K562 (cell line): ENCODE measurements around the gene SUCO. TPM values are rescaled to one million over a fixed set of nuclear protein-coding genes. Genes with fewer than 3 reads are reported as not detected.

Experiments used
- ATAC-seq: fragments of 200-7000 bp; cut with Tn5 transposase; 3 replicates; pipeline ENCODE4 v1.9.1; 2020; ENCODE audit warnings: moderate library complexity
- BruUV-seq: library from RNA; stranded (reverse); fragments of 400-500 nt; replicated peaks from 2 replicates; lab custom pipeline; 2021; lab: Mats Ljungman, UMichigan
- CTCF ChIA-PET: fragments of 300-600 bp; formaldehyde crosslinking; extraction: SDS; loops from one replicate; lab custom pipeline; 2021; ENCODE audit warnings: low intra/inter-chr PET ratio; lab: Yijun Ruan, JAX
- POLR2A ChIA-PET: fragments of 300-600, 350-650 bp; sonication (Branson Sonifier 250); formaldehyde crosslinking; extraction: SDS; loops from one replicate; lab custom pipeline; 2021; ENCODE audit warnings: antibody characterized with exemption, inconsistent platforms; lab: Yijun Ruan, JAX
- DNase-seq, 4 experiments: peaks; one replicate each; pipeline versions ENCODE4 v3.0.0 to v3.0.0-alpha.2; 2011 to 2018; ENCODE audit warnings: low spot score in 3 of 4, mixed read lengths in 3 of 4; ENCODE audit errors: extremely low read depth in 1 of 4
- FAIRE-seq: peaks from 2 replicates; lab custom pipeline; 2011; peaks lifted over from hg19 to GRCh38; lab: Jason Lieb, UNC
- H2AFZ ChIP-seq: 2 replicates; pipeline ENCODE4 v1.6.0; 2011; ENCODE audit warnings: low read depth, low read length, control low read depth, inconsistent platforms
- H3K27ac ChIP-seq: fragments of 200-600 bp; 3 replicates; pipeline ENCODE4 v1.8.0; 2011; ENCODE audit warnings: low read depth, mild to moderate bottlenecking, control low read depth, inconsistent platforms, low read length, moderate library complexity, mixed read lengths; ENCODE audit errors: extremely low read depth
- H3K27me3 ChIP-seq, 2 experiments: fragments of 300-600 bp in 1 of 2; 2 replicates in 1 of 2; 3 replicates in 1 of 2; pipeline versions ENCODE4 v1.6.0 to v1.8.0; 2011; ENCODE audit warnings: inconsistent platforms in 2 of 2, low read length in 2 of 2, mild to moderate bottlenecking in 1 of 2, mixed read lengths in 1 of 2, moderate library complexity in 1 of 2; ENCODE audit not compliant: control insufficient read depth in 2 of 2, insufficient read depth in 2 of 2
- H3K36me3 ChIP-seq: fragments of 300-600 bp; 3 replicates; pipeline ENCODE4 v1.8.0; 2011; ENCODE audit warnings: mild to moderate bottlenecking, low read length, inconsistent platforms; ENCODE audit not compliant: control insufficient read depth, insufficient read depth
- H3K4me1 ChIP-seq, 2 experiments: fragments of 200-600 bp in 1 of 2; replicated peaks in 1 of 2; 2 replicates in 1 of 2; 3 replicates in 1 of 2; pipeline versions ENCODE4 v1.5.1 to v1.8.0; 2011; ENCODE audit warnings: inconsistent platforms in 2 of 2, low read length in 2 of 2, mild to moderate bottlenecking in 1 of 2, mixed read lengths in 1 of 2, moderate library complexity in 1 of 2; ENCODE audit not compliant: control insufficient read depth in 2 of 2, insufficient read depth in 2 of 2
- H3K4me2 ChIP-seq: 2 replicates; pipeline ENCODE4 v1.6.1; 2011; ENCODE audit warnings: low read length, control low read depth, inconsistent platforms, mixed read lengths; ENCODE audit not compliant: insufficient read depth
- H3K4me3 ChIP-seq: fragments of 200-600 bp; sonication (generic), shearing (Covaris generic); 2 replicates; pipeline ENCODE4 v1.5.1; 2016; ENCODE audit warnings: control low read depth, inconsistent platforms
- H3K79me2 ChIP-seq: fragments of 200-600 bp; 3 replicates; pipeline ENCODE4 v1.8.0; 2011; ENCODE audit warnings: low read length, inconsistent platforms; ENCODE audit not compliant: control insufficient read depth, insufficient read depth
- H3K9ac ChIP-seq, 2 experiments: 2 replicates each; pipeline versions ENCODE4 v1.6.0 to v1.6.1; 2011; ENCODE audit warnings: low read depth in 2 of 2, low read length in 2 of 2, control low read depth in 1 of 2, inconsistent platforms in 1 of 2, mild to moderate bottlenecking in 1 of 2, mixed read lengths in 1 of 2; ENCODE audit not compliant: insufficient read depth in 1 of 2
- H3K9me1 ChIP-seq: one replicate; pipeline ENCODE4 v1.6.0; 2011; ENCODE audit warnings: inconsistent platforms, mild to moderate bottlenecking, low read length, moderate library complexity; ENCODE audit not compliant: control insufficient read depth, insufficient read depth
- H3K9me3 ChIP-seq: replicated peaks from 2 replicates; pipeline ENCODE4 v1.5.1; 2011; ENCODE audit warnings: low read depth, low read length, inconsistent platforms; ENCODE audit not compliant: control insufficient read depth, insufficient read depth
- H4K20me1 ChIP-seq: replicated peaks from 2 replicates; pipeline ENCODE4 v1.6.1; 2011; ENCODE audit warnings: low read length, inconsistent platforms, mixed read lengths; ENCODE audit not compliant: control insufficient read depth, insufficient read depth
- ASH1L ChIP-seq: fragments of 450-650 bp; IDR thresholded peaks from 2 replicates; pipeline ENCODE4 v1.6.1; 2018; ENCODE audit warnings: borderline replicate concordance, mild to moderate bottlenecking, low read depth; ENCODE audit not compliant: partially characterized antibody
- ATF3 ChIP-seq, 2 experiments: fragments of 450-650 bp in 1 of 2; sonication (generic) in 1 of 2; formaldehyde crosslinking in 1 of 2; IDR thresholded peaks in 1 of 2; conservative IDR thresholded peaks in 1 of 2; 2 replicates each; pipeline versions ENCODE4 v1.6.1 to v1.8.1; 2016 to 2023; ENCODE audit warnings: mild to moderate bottlenecking in 2 of 2, moderate library complexity in 2 of 2, inconsistent platforms in 1 of 2, missing genetic modification reagents in 1 of 2
- BDP1 ChIP-seq: IDR thresholded peaks from 3 replicates; pipeline ENCODE4 v1.6.1; 2011; ENCODE audit not compliant: insufficient read length, insufficient read depth
- MBD2 ChIP-seq: sonication (generic); IDR thresholded peaks from 2 replicates; pipeline ENCODE4 v1.6.1; 2016; ENCODE audit warnings: low read depth, borderline replicate concordance
- MYNN ChIP-seq, 2 experiments: sonication (generic); formaldehyde crosslinking in 1 of 2; IDR thresholded peaks; 2 replicates each; pipeline versions ENCODE4 v1.5.0 to v1.6.1; 2016 to 2020; ENCODE audit warnings: antibody characterized with exemption in 1 of 2, missing genetic modification reagents in 1 of 2
- NR0B1 ChIP-seq: fragments of 450-650 bp; IDR thresholded peaks from one replicate; pipeline ENCODE4 v1.6.1; 2018; ENCODE audit warnings: mild to moderate bottlenecking, moderate library complexity; ENCODE audit not compliant: partially characterized antibody
- NR2F6 ChIP-seq: fragments of 450-650 bp; formaldehyde crosslinking; IDR thresholded peaks from 2 replicates; pipeline ENCODE4 v1.4.0; 2020; ENCODE audit warnings: mild to moderate bottlenecking
- RBM22 ChIP-seq: fragments of 200-400 bp; formaldehyde crosslinking; IDR thresholded peaks from 2 replicates; pipeline ENCODE4 v1.6.1; 2018; ENCODE audit warnings: low read length, low read depth; ENCODE audit not compliant: poor library complexity, severe bottlenecking
- RNF2 ChIP-seq: sonication (generic); IDR thresholded peaks from 2 replicates; pipeline ENCODE4 v1.6.1; 2016
- SAFB ChIP-seq: fragments of 200-400 bp; formaldehyde crosslinking; IDR thresholded peaks from 2 replicates; pipeline ENCODE4 v1.6.1; 2017; ENCODE audit warnings: low read depth, low read length, borderline replicate concordance
- SFPQ ChIP-seq: fragments of 200-400 bp; formaldehyde crosslinking; IDR thresholded peaks from 2 replicates; pipeline ENCODE4 v1.6.1; 2017; ENCODE audit warnings: mild to moderate bottlenecking, low read depth, low read length, moderate library complexity
- ZC3H8 ChIP-seq: fragments of 450-650 bp; IDR thresholded peaks from 2 replicates; pipeline ENCODE4 v1.6.1; 2017
- ZFPM2 ChIP-seq: fragments of 250-450 bp; sonication (Bioruptor Pico); IDR thresholded peaks from 2 replicates; pipeline ENCODE4 v1.5.1; 2022; ENCODE audit warnings: mild to moderate bottlenecking
- ZNF280A ChIP-seq: fragments of 450-650 bp; IDR thresholded peaks from 2 replicates; pipeline ENCODE4 v1.6.1; 2018; ENCODE audit warnings: mild to moderate bottlenecking, low read depth; ENCODE audit not compliant: partially characterized antibody
- WGBS: fragments of 100-300 bp; shearing (Covaris generic); methylation state at CpG from one replicate; pipeline ENCODE4 v1.1.6; 2016; ENCODE audit warnings: low coverage, mixed read lengths; ENCODE audit not compliant: insufficient coverage; ENCODE audit errors: missing lambda C conversion rate; 5-methylcytosine and 5-hydroxymethylcytosine counted together
- in situ Hi-C: fragments of 300-500 bp; cut with MboI; formaldehyde crosslinking; loops from 4 replicates; pipeline ENCODE4 v1.15.0; 2018; ENCODE audit warnings: inconsistent platforms, mixed read lengths
- intact Hi-C: fragments of 100-400 bp; cut with micrococcal nuclease; formaldehyde crosslinking; loops from 2 replicates; pipeline ENCODE4 v1.14.2; 2022
- polyA plus RNA-seq, 8 experiments: library from polyadenylated mRNA; depleted of rRNA in 4 of 8; stranded (reverse) in 5 of 8; unstranded in 3 of 8; fragments of >200 nt; fragmentation: Nextera tagmentation in 2 of 8; fragmentation: Illumina TruSeq in 1 of 8; extraction: Ambion mirVana in 2 of 8; extraction: Trizol in 1 of 8; gene quantifications; 2 replicates each; pipeline versions ENCODE4 v1.2.1 to v1.2.3, GENCODE V29; 2011 to 2014; ENCODE audit warnings: inconsistent platforms in 1 of 8, missing spikeins in 1 of 8
- total RNA-seq, 7 experiments: library from RNA; depleted of rRNA in 6 of 7; stranded (reverse); fragments of >200 nt in 6 of 7; fragmentation: Illumina TruSeq in 2 of 7; extraction: Trizol in 2 of 7; gene quantifications; 2 replicates each; pipeline versions ENCODE4 v1.2.1 to v1.2.3, GENCODE V29; 2011 to 2021; ENCODE audit warnings: low replicate concordance in 1 of 7

Gene SUCO
- total and polyA plus RNA-seq, 9 of the 15 experiments (the other 6 are each of a cell fraction or from before 2014, with no cell fraction given): 2.5 to 20.6 (median 14.3) TPM

GRCh38 chr1:172515927-172516326 is 17.0 kb upstream of the SUCO start:
- intact Hi-C loops (no loop called here), in situ Hi-C loops (no loop called here)
- Histone ChIP-seq H3K9me1 (no peaks in the 10 kb centered on the region), H2AFZ (0 out of 2 replicates have a peak overlapping the region, but pooled peaks have one; percentile 12), H3K27ac (no peak overlapping the region), H3K4me3 (no peak overlapping the region), H3K27me3 (no peaks in the 10 kb centered on the region), H3K9ac (no peak overlapping the region), H4K20me1 (no peaks in the 10 kb centered on the region), H3K36me3 (no peaks in the 10 kb centered on the region), H3K9me3 (no peaks in the 10 kb centered on the region; the same call in 1 of the 2 replicates), H3K79me2 (no peaks in the 10 kb centered on the region), H3K4me2 (no peak overlapping the region), H3K4me1 (peaks cover 0 to 16% of the 10 kb centered on the region in 2 experiments; a peak in 2 of 5 replicates)
- ChIA-PET POLR2A (no interaction called here), CTCF (no interaction called here)
- FAIRE-seq (no peak), DNase-seq (no peak), ATAC-seq (no peak)
- 15% methylated on average over 1 of the region's 1 CpG for WGBS
- no TSS peak for BruUV-seq
- no peak for TF ChIP-seq ATF3 (IDR thresholded peaks at IDR 0.05)
- no peak for TF ChIP-seq ATF3 (CRISPR knock-in tag; conservative IDR thresholded peaks at IDR 0.05)
- TF ChIP-seq RBM22: no peak
- TF ChIP-seq ZC3H8: no peak
- no peak for TF ChIP-seq ZNF280A
- no peak for TF ChIP-seq SFPQ
- no peak for TF ChIP-seq BDP1
- no peak for TF ChIP-seq MYNN (IDR thresholded peaks at IDR 0.05)
- no peak for TF ChIP-seq MYNN (CRISPR knock-in tag; IDR thresholded peaks at IDR 0.05)
- TF ChIP-seq ZFPM2 (CRISPR knock-in tag): no peak
- TF ChIP-seq NR0B1: no peak
- no peak for TF ChIP-seq ASH1L
- no peak for TF ChIP-seq MBD2
- TF ChIP-seq NR2F6: no peak
- no peak for TF ChIP-seq SAFB
- no peak for TF ChIP-seq RNF2
